ENCODE measurements around the gene TMEM9.

- TF ChIP-seq, protein P1, sequence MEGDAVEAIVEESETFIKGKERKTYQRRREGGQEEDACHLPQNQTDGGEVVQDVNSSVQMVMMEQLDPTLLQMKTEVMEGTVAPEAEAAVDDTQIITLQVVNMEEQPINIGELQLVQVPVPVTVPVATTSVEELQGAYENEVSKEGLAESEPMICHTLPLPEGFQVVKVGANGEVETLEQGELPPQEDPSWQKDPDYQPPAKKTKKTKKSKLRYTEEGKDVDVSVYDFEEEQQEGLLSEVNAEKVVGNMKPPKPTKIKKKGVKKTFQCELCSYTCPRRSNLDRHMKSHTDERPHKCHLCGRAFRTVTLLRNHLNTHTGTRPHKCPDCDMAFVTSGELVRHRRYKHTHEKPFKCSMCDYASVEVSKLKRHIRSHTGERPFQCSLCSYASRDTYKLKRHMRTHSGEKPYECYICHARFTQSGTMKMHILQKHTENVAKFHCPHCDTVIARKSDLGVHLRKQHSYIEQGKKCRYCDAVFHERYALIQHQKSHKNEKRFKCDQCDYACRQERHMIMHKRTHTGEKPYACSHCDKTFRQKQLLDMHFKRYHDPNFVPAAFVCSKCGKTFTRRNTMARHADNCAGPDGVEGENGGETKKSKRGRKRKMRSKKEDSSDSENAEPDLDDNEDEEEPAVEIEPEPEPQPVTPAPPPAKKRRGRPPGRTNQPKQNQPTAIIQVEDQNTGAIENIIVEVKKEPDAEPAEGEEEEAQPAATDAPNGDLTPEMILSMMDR (IDR thresholded peaks at IDR 0.05): no peak
- TF ChIP-seq EP300 (IDR thresholded peaks at IDR 0.05) (no peak), POLR2A (IDR thresholded peaks at IDR 0.05) (no peak), POLR2AphosphoS5 (IDR thresholded peaks at IDR 0.05) (no peak)
Observed at GRCh38 chr1:201140235-201140940, 13.9 kb downstream of the TMEM9 start.
